Fibroblast of pulmonary artery (primary cell): Measurements from ENCODE around the gene TBC1D13.

Experiments
- DNase-seq: peaks from one replicate; pipeline ENCODE4 v3.0.0-alpha.2; 2010; ENCODE audit warnings: low read depth
- H3K4me3 ChIP-seq: replicated peaks from 2 replicates; pipeline ENCODE4 v1.5.1; 2011; ENCODE audit warnings: low read depth, mild to moderate bottlenecking, control low read depth, low read length, moderate library complexity
- CTCF ChIP-seq: IDR thresholded peaks from 2 replicates; pipeline ENCODE4 v1.5.1; 2011; ENCODE audit warnings: mild to moderate bottlenecking, control low read depth, low read length, inconsistent platforms; ENCODE audit errors: missing control alignments

Gene TBC1D13

GRCh38 chr9:128798896-128799295 lies 11.8 kb downstream of the TBC1D13 start:
- no peak overlapping the region for H3K4me3 ChIP-seq
- no peak for DNase-seq
- TF ChIP-seq CTCF = no peak

GRCh38 chr9:128800061-128800460 lies 13.0 kb downstream of the TBC1D13 start:
- DNase-seq = no peak
- TF ChIP-seq CTCF = no peak
- H3K4me3 ChIP-seq = no peak overlapping the region

- no peak overlapping the region for H3K4me3 ChIP-seq
- no peak for TF ChIP-seq CTCF
- DNase-seq = no peak
Observed at GRCh38 chr9:128802482-128802881, 15.4 kb downstream of the TBC1D13 start.

- H3K4me3 ChIP-seq = no peak overlapping the region
- TF ChIP-seq CTCF = no peak
- DNase-seq = no peak
Observed at GRCh38 chr9:128805661-128806060, 18.6 kb downstream of the TBC1D13 start.

- no peak for DNase-seq
- no peak for TF ChIP-seq CTCF
- H3K4me3 ChIP-seq = no peak overlapping the region
Observed at GRCh38 chr9:128807827-128808226, 20.8 kb downstream of the TBC1D13 start.

- no peak for DNase-seq
- no peak overlapping the region for H3K4me3 ChIP-seq
- TF ChIP-seq CTCF = no peak
Observed at GRCh38 chr9:128808543-128808942, 21.5 kb downstream of the TBC1D13 start.

GRCh38 chr9:128809036-128809599 lies 22.1 kb downstream of the TBC1D13 start:
- H3K4me3 ChIP-seq = no peak overlapping the region
- no peak for TF ChIP-seq CTCF

More at GRCh38 chr9:128809036-128809599, 22.1 kb downstream of the TBC1D13 start:
- no peak for DNase-seq
